ENCODE results near the gene SELENOV. TPM values are rescaled to one million over a fixed set of nuclear protein-coding genes. Genes with fewer than 3 reads are reported as not detected.
A peak's percentile ranks its signal among the peaks of the same experiment; 100 is the strongest.

The SELENOV gene
- total and polyA plus RNA-seq, 9 of the 15 experiments (the other 6 are each of a cell fraction or from before 2014, with no cell fraction given) = 0.04 to 0.09 (median 0.06) TPM; not detected in 4

- no peak for TF ChIP-seq ZNF274 (IDR thresholded peaks at IDR 0.05; ENCODE audit: borderline replicate concordance, low read depth, low read length)
- TF ChIP-seq ZNF699 (CRISPR knock-in tag; IDR thresholded peaks at IDR 0.05; ENCODE audit: insufficient replicate concordance) = no peak
- no peak for TF ChIP-seq PURB (CRISPR knock-in tag; IDR thresholded peaks at IDR 0.05; ENCODE audit: low read depth)
- no peak for TF ChIP-seq ZFPM2 (CRISPR knock-in tag; IDR thresholded peaks at IDR 0.05)
- peak; percentile 34 to 58 for TF ChIP-seq RAD21 (CRISPR knock-in tag; conservative IDR thresholded peaks at IDR 0.05 in 1 of 2, IDR thresholded peaks at IDR 0.05 in 1 of 2)
- TF ChIP-seq PCBP2 (IDR thresholded peaks at IDR 0.05; ENCODE audit: low read depth, low read length, poor library complexity, severe bottlenecking) = no peak
Observed at GRCh38 chr19:39474139-39474620, 40.8 kb upstream of the SELENOV start (continued).

- Histone ChIP-seq H3K9me3 (replicated peaks; ENCODE audit: control insufficient read depth, insufficient read depth, low read depth, low read length) (no peaks in the 10 kb centered on the region), H3K27ac (ENCODE audit: extremely low read depth, low read depth, low read length) (no peak overlapping the region), H3K4me2 (ENCODE audit: insufficient read depth, low read length) (no peak overlapping the region), H3K9me1 (ENCODE audit: control insufficient read depth, insufficient read depth, low read length) (no peaks in the 10 kb centered on the region), H3K27me3 (ENCODE audit: control insufficient read depth in 2 of 2, insufficient read depth in 2 of 2, low read length in 2 of 2) (no peaks in the 10 kb centered on the region), H3K36me3 (ENCODE audit: control insufficient read depth, insufficient read depth, low read length) (peaks cover 61% of the 10 kb centered on the region), H3K4me3 (no peak overlapping the region), H2AFZ (ENCODE audit: low read depth, low read length) (no peak overlapping the region), H3K9ac (ENCODE audit: insufficient read depth in 1 of 2, low read depth in 2 of 2, low read length in 2 of 2) (peak overlapping the region in 1 of 2 experiments; percentile 24; a peak in 1 of 4 replicates), H4K20me1 (replicated peaks; ENCODE audit: control insufficient read depth, insufficient read depth, low read length) (no peaks in the 10 kb centered on the region; the same call in 1 of the 2 replicates), H3K79me2 (ENCODE audit: control insufficient read depth, insufficient read depth, low read length) (peaks cover 1% of the 10 kb centered on the region), H3K4me1 (replicated peaks in 1 of 2; ENCODE audit: control insufficient read depth in 2 of 2, insufficient read depth in 2 of 2, low read length in 2 of 2) (peaks cover 14 to 16% of the 10 kb centered on the region in 2 experiments; a peak in 4 of 5 replicates)
- in situ Hi-C loops (cut with MboI) (no loop called here), intact Hi-C loops (cut with micrococcal nuclease) (loop anchor here (2.0 kb wide), 1 partner anchor 57 kb away; the partner anchor contains the start of gene EID2B)
- BruUV-seq (replicated peaks) = no TSS peak
- WGBS (ENCODE audit: insufficient coverage, low coverage, missing lambda C conversion rate) = 100% methylated on average over 1 of the region's 2 CpGs
- DNase-seq (ENCODE audit: extremely low read depth in 1 of 4, low spot score in 3 of 4) = no peak
- POLR2A ChIA-PET = interaction anchor here (0.6 to 1.3 kb wide), 3 partner anchors 22 to 372 kb away, joined by 3 read pairs; partner anchors contain the start of gene RPS16
- TF ChIP-seq ZNF277 (CRISPR knock-in tag; IDR thresholded peaks at IDR 0.05; ENCODE audit: borderline replicate concordance) (no peak), HMGXB4 (CRISPR knock-in tag; IDR thresholded peaks at IDR 0.05) (no peak), CSDE1 (IDR thresholded peaks at IDR 0.05) (no peak), HDAC6 (IDR thresholded peaks at IDR 0.05; ENCODE audit: low read depth, low read length) (no peak), CBX3 (IDR thresholded peaks at IDR 0.05; ENCODE audit: borderline replicate concordance in 1 of 2, low read length in 2 of 2) (no peak), C11orf30 (IDR thresholded peaks at IDR 0.05; ENCODE audit: low read depth) (no peak), NFE2L1 (tag; IDR thresholded peaks at IDR 0.05; ENCODE audit: borderline replicate concordance, low read depth) (no peak), NELFE (IDR thresholded peaks at IDR 0.05; ENCODE audit: insufficient read depth, insufficient read length) (no peak), CREB3L1 (IDR thresholded peaks at IDR 0.05; ENCODE audit: borderline replicate concordance, low read depth) (no peak)
- CTCF ChIA-PET (ENCODE audit: low intra/inter-chr PET ratio) = no interaction called here
- no peak for ATAC-seq
- FAIRE-seq = no peak
Observed at GRCh38 chr19:39475748-39476147, 39.2 kb upstream of the SELENOV start.

Measured in K562 (cell line).